Common myeloid progenitor, CD34-positive (primary cell): ENCODE results near the gene SPEG.
"Not testable (repeated sequence)": the region's sequence is repeated elsewhere in the genome, so short reads cannot be mapped to it uniquely, and the experiment has no call there.

Experiments used
- CTCF ChIA-PET: fragments of 350-600 bp; sonication (Branson Sonifier 250); formaldehyde crosslinking; loops from one replicate; lab custom pipeline; 2021; ENCODE audit warnings: antibody characterized with exemption; lab: Charles Lee
- POLR2A ChIA-PET: fragments of 350-600 bp; sonication (Branson Sonifier 250); formaldehyde crosslinking; loops from one replicate; lab custom pipeline; 2021; ENCODE audit warnings: antibody characterized with exemption; lab: Charles Lee
- DNase-seq, 3 donors: peaks; one replicate each; pipeline versions ENCODE4 v3.0.0 to v3.0.0-alpha.2; 2013
- H3K27ac ChIP-seq, 2 experiments: 1 replicate in 1 of 2; 2 replicates in 1 of 2; pipeline ENCODE4 v1.7.0; 2013; ENCODE audit warnings: inconsistent platforms in 2 of 2, low read length in 2 of 2, mild to moderate bottlenecking in 2 of 2, low read depth in 1 of 2, moderate library complexity in 1 of 2; ENCODE audit not compliant: severe bottlenecking in 2 of 2, insufficient read depth in 1 of 2, poor library complexity in 1 of 2
- H3K27me3 ChIP-seq, 5 experiments: replicated peaks in 2 of 5; 1 replicate in 3 of 5; 2 replicates in 2 of 5; pipeline versions ENCODE4 v1.6.1 to v1.7.0; 2013; ENCODE audit warnings: low read length in 4 of 5, mild to moderate bottlenecking in 2 of 5, moderate library complexity in 2 of 5, inconsistent platforms in 1 of 5; ENCODE audit not compliant: insufficient read depth in 5 of 5, control insufficient read depth in 4 of 5
- H3K36me3 ChIP-seq, 4 experiments: 1 replicate in 2 of 4; 2 replicates in 2 of 4; pipeline versions ENCODE4 v1.6.1 to v1.7.0; 2013; ENCODE audit warnings: low read length in 3 of 4, control low read depth in 1 of 4, mild to moderate bottlenecking in 1 of 4; ENCODE audit not compliant: control insufficient read depth in 4 of 4, insufficient read depth in 4 of 4
- H3K4me1 ChIP-seq, 4 experiments: 1 replicate in 3 of 4; 2 replicates in 1 of 4; pipeline versions ENCODE4 v1.6.1 to v1.7.1; 2013; ENCODE audit warnings: low read length in 3 of 4, mild to moderate bottlenecking in 3 of 4, control low read depth in 1 of 4, inconsistent platforms in 1 of 4, moderate library complexity in 1 of 4; ENCODE audit not compliant: control insufficient read depth in 4 of 4, insufficient read depth in 4 of 4; ENCODE audit errors: control extremely low read depth in 1 of 4
- H3K4me3 ChIP-seq, 7 experiments: 1 replicate in 4 of 7; 2 replicates in 3 of 7; pipeline versions ENCODE4 v1.5.1 to v1.7.0; 2013; ENCODE audit warnings: mild to moderate bottlenecking in 7 of 7, low read length in 6 of 7, moderate library complexity in 6 of 7, inconsistent platforms in 2 of 7, low read depth in 2 of 7, control low read depth in 1 of 7; ENCODE audit not compliant: insufficient read depth in 4 of 7, control insufficient read depth in 1 of 7; ENCODE audit errors: extremely low read depth in 1 of 7
- H3K9me3 ChIP-seq, 5 experiments: 1 replicate in 4 of 5; 2 replicates in 1 of 5; pipeline versions ENCODE4 v1.6.1 to v1.7.1; 2013; ENCODE audit warnings: low read length in 4 of 5, mild to moderate bottlenecking in 2 of 5, inconsistent platforms in 1 of 5, low read depth in 1 of 5, moderate library complexity in 1 of 5; ENCODE audit not compliant: control insufficient read depth in 4 of 5, insufficient read depth in 2 of 5; ENCODE audit errors: control extremely low read depth in 1 of 5
- WGBS: methylation state at CpG from one replicate; pipeline ENCODE4 v1.1.5; 2013; ENCODE audit not compliant: insufficient coverage; 5-methylcytosine and 5-hydroxymethylcytosine counted together

The SPEG gene

DNA sequence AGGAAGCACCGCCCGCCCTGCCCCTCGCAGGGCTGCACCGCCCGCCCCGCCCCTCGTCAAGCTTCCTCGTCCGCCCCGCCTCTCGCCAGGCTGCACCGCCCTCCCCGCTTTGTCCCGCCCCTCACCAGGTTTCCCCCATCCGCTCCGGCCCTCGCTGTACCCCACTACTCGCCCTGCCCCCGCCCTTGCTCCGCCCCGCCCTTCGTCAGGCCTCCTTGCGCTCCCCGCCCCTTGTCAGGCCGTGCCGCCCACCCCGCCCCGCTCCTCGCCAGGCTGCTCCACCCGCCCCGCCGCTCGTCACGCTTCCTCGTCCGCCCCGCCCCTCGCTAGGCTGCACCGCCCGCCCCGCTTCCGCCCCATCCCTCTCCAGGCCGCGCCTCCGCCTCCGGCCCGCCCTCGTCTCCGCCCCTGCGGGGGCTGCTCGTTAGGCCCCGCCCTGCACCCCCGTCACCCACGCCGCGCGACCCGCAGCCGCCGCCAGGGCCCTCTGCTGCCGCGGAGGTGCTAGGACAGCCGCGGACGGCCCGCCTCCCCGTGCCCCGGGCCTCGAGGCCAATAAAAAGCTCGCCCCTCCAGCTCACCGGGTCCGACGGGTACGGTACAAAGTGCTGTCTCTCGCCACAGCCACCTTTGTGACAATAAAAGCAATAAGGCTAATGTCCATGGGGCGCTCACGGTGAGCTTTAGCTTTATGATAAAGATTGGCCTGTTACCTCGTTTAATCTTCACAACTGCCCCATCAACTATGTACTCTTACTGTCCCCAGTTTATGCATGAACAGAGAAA, 46.3 kb upstream of the SPEG start:
- Histone ChIP-seq H3K9me3 (no peaks in the 10 kb centered on the region), H3K4me1 (peaks cover 0 to 16% (median 12%) of the 10 kb centered on the region in 4 experiments), H3K4me3 (peak overlapping the region in 6 of 7 experiments; percentile 0 to 66 (median 44)), H3K27ac (peak overlapping the region in 1 of 2 experiments; percentile 46), H3K36me3 (peaks cover 2 to 29% (median 24%) of the 10 kb centered on the region in 4 experiments), H3K27me3 (no peaks in the 10 kb centered on the region)
- ChIA-PET CTCF (interaction anchor here (1.1 to 6.8 kb wide), 7 partner anchors 10 to 154 kb away, joined by 3 to 67 read pairs (median 4); no protein-coding TSS in a partner anchor), POLR2A (interaction anchor here (0.5 to 0.9 kb wide), 4 partner anchors 14 to 508 kb away, joined by 3 to 4 read pairs (median 4); partner anchors contain the start of genes DNAJB2 and WNT10A)
- 2% methylated on average over 51 of the region's 78 CpGs for WGBS
- DNase-seq = peak; percentile 97 to 98 (median 98)

DNA sequence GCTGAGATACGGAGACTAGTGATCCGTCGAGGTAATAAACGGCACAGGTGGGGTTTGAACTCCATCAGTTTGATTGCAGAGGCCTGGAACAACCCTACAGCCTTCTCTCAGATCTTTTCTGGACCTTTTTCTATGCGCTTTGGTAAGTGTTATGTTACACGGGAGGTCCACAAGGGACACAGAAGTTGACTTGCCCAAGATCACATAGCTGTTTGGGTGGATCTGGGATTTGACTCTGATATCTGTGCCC, 45.8 kb upstream of the SPEG start:
- ChIA-PET CTCF (interaction anchor here (1.0 to 6.8 kb wide), 7 partner anchors 10 to 141 kb away, joined by 3 to 67 read pairs (median 3); partner anchors contain the start of gene GMPPA), POLR2A (interaction anchor here (0.8 to 0.9 kb wide), 2 partner anchors 13 to 508 kb away, joined by 3 to 4 read pairs; partner anchors contain the start of gene WNT10A)
- Histone ChIP-seq H3K27ac (peak overlapping the region in 1 of 2 experiments; percentile 46), H3K4me3 (peak overlapping the region in 5 of 7 experiments; percentile 0 to 66 (median 40)), H3K4me1 (peaks cover 0 to 16% (median 12%) of the 10 kb centered on the region in 4 experiments), H3K36me3 (peaks cover 2 to 25% (median 20%) of the 10 kb centered on the region in 4 experiments), H3K9me3 (no peaks in the 10 kb centered on the region), H3K27me3 (peaks cover 0 to 2% (median 0%) of the 10 kb centered on the region in 5 experiments)
- 61% methylated on average over 6 of the region's 6 CpGs for WGBS
- DNase-seq = no peak

GRCh38 chr2:219392754-219393153, 41.9 kb upstream of the SPEG start:
- H3K9me3 ChIP-seq = no peaks in the 10 kb centered on the region
- peaks cover 0 to 7% (median 4%) of the 10 kb centered on the region in 4 experiments for H3K4me1 ChIP-seq
- WGBS = 92% methylated on average over 7 of the region's 9 CpGs
- ChIA-PET CTCF (interaction anchor here (1.0 to 6.8 kb wide), 4 partner anchors 10 to 63 kb away, joined by 3 to 67 read pairs (median 3); no protein-coding TSS in a partner anchor), POLR2A (no interaction called here)
- no peak overlapping the region for H3K27ac ChIP-seq
- no peaks in the 10 kb centered on the region for H3K36me3 ChIP-seq
- peaks cover 0 to 4% (median 0%) of the 10 kb centered on the region in 5 experiments for H3K27me3 ChIP-seq
- DNase-seq = no peak
- H3K4me3 ChIP-seq = no peak overlapping the region

DNA sequence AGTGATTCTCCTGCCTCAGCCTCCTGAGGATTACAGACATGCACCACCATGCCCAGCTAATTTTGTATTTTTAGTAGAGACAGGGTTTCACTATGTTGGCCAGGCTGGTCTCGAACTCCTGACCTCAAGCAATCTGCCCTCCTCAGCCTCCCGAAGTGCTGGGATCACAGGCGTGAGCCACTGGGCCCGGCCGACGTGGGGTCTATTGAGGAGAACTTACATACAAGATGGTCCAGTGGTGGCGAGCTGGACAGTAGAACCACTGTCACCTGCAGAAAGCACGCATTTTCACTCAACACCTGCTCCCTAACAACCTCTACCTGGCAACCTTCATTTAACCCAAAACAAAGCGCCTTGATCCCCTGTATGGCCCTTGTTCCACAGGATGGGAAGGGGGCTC, 39.6 kb upstream of the SPEG start:
- H3K27me3 ChIP-seq, DNase-seq, H3K9me3 ChIP-seq, POLR2A ChIA-PET, H3K36me3 ChIP-seq, H3K4me1 ChIP-seq, H3K4me3 ChIP-seq, H3K27ac ChIP-seq: not testable (repeated sequence)
- 97% methylated on average over 9 of the region's 9 CpGs for WGBS
- CTCF ChIA-PET = interaction anchor here (1.4 kb wide), 1 partner anchor 128 kb away, joined by 4 read pairs; no protein-coding TSS in a partner anchor

DNA sequence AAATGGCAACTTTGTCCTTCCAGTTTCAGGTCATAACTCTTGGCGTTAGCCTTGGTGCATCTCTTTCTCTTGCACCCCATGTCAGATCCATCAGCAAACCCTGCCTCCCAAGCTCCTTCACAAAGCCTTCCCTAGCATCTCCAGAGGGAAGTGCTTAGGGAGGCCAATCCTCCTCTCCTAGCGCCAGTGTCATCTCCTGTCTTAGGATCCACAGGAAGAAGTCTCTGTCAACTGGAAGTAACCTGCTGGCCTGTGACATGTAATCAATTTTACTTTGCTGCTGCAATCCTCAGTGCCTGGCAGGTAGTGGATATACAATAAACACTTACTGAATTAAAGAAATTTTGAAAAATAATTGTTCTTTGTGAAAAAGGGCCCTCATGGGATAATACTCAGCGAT, 39.0 kb upstream of the SPEG start:
- 97% methylated on average over 3 of the region's 3 CpGs for WGBS
- no peak overlapping the region for H3K4me3 ChIP-seq
- H3K4me1 ChIP-seq = peaks cover 0 to 7% (median 2%) of the 10 kb centered on the region in 4 experiments
- no peaks in the 10 kb centered on the region for H3K36me3 ChIP-seq
- H3K27ac ChIP-seq = no peak overlapping the region
- H3K27me3 ChIP-seq = peaks cover 0 to 7% (median 0%) of the 10 kb centered on the region in 5 experiments
- ChIA-PET CTCF (interaction anchor here (1.4 kb wide), 1 partner anchor 128 kb away, joined by 4 read pairs; no protein-coding TSS in a partner anchor), POLR2A (no interaction called here)
- no peaks in the 10 kb centered on the region for H3K9me3 ChIP-seq
- DNase-seq = no peak

GRCh38 chr2:219396863-219397457, 37.7 kb upstream of the SPEG start:
- Histone ChIP-seq H3K27ac (no peak overlapping the region), H3K4me3 (no peak overlapping the region), H3K36me3 (no peaks in the 10 kb centered on the region), H3K4me1 (peaks cover 0 to 7% (median 2%) of the 10 kb centered on the region in 4 experiments), H3K9me3 (no peaks in the 10 kb centered on the region), H3K27me3 (peaks cover 0 to 7% (median 0%) of the 10 kb centered on the region in 5 experiments)
- WGBS = 29% methylated on average over 5 of the region's 6 CpGs
- DNase-seq = peak in 2 of 3 donors; percentile 29 to 39
- ChIA-PET POLR2A (no interaction called here), CTCF (interaction anchor here (0.6 kb wide), 1 partner anchor 134 kb away, joined by 3 read pairs; no protein-coding TSS in a partner anchor)
